HG03159 (cell line): ENCODE results near the gene PRR7.
"Not testable (repeated sequence)": the region's sequence is repeated elsewhere in the genome, so short reads cannot be mapped to it uniquely, and the experiment has no call there.

Experiments
- ATAC-seq: cut with Tn5 transposase; IDR thresholded peaks from one replicate; pipeline ENCODE4 v1.9.1; 2021; ENCODE audit warnings: mild to moderate bottlenecking, moderate library complexity; ENCODE audit not compliant: unreplicated experiment

PRR7 gene

GRCh38 chr5:177446200-177447065 lies at the start of gene PRR7:
Gene PRR7, plus strand, starts transcription at chr5:177446814. Its CDS starts 8,254 bp downstream, at chr5:177455068.
- ATAC-seq, result peak; percentile 47

- no peak for ATAC-seq
Measured at GRCh38 chr5:177397875-177398390, 48.7 kb upstream of the PRR7 start.

- no peak for ATAC-seq
Measured at GRCh38 chr5:177399997-177400868, 46.4 kb upstream of the PRR7 start, which contains the start of gene PFN3. Gene PFN3, minus strand, starts transcription at chr5:177400661. Its CDS starts 85 bp downstream, at chr5:177400576.

- ATAC-seq, result no peak
Measured at GRCh38 chr5:177402271-177403043, 44.2 kb upstream of the PRR7 start.

GRCh38 chr5:177403102-177403791 lies 43.4 kb upstream of the PRR7 start:
- ATAC-seq, result peak; percentile 12

- ATAC-seq, result peak; percentile 71
Measured at GRCh38 chr5:177403792-177404640, 42.6 kb upstream of the PRR7 start.

GRCh38 chr5:177404641-177405179 lies 41.9 kb upstream of the PRR7 start:
- ATAC-seq, result no peak

- no peak for ATAC-seq
Measured at GRCh38 chr5:177405312-177405711, 41.3 kb upstream of the PRR7 start.

GRCh38 chr5:177405805-177406204 lies 40.8 kb upstream of the PRR7 start:
- ATAC-seq, result no peak

- ATAC-seq, result no peak
Measured at GRCh38 chr5:177409043-177409801, 37.4 kb upstream of the PRR7 start, which contains the start of gene F12. Gene F12, minus strand, starts transcription at chr5:177409564. Its CDS starts 37 bp downstream, at chr5:177409527.

- ATAC-seq, result no peak
Measured at GRCh38 chr5:177410575-177410974, 36.0 kb upstream of the PRR7 start.

- peak; percentile 58 for ATAC-seq
Measured at GRCh38 chr5:177412603-177413233, 33.9 kb upstream of the PRR7 start.

- no peak for ATAC-seq
Measured at GRCh38 chr5:177414481-177414880, 32.1 kb upstream of the PRR7 start.

- not testable (repeated sequence) for ATAC-seq
Measured at GRCh38 chr5:177417081-177417480, 29.5 kb upstream of the PRR7 start.

GRCh38 chr5:177419046-177419445 lies 27.6 kb upstream of the PRR7 start:
- ATAC-seq, result no peak

- not testable (repeated sequence) for ATAC-seq
Measured at GRCh38 chr5:177420472-177420871, 26.1 kb upstream of the PRR7 start.

GRCh38 chr5:177421062-177421798 lies 25.4 kb upstream of the PRR7 start:
- no peak for ATAC-seq
